ENCODE data around the gene TMEM69. TPM values are rescaled to one million over a fixed set of nuclear protein-coding genes. Genes with fewer than 3 reads are reported as not detected.
"Not testable (repeated sequence)": the region's sequence is repeated elsewhere in the genome, so short reads cannot be mapped to it uniquely, and the experiment has no call there.

TMEM69 gene
- total and polyA plus RNA-seq, 2 experiments from 2014 or later: 31.3 to 69.7 TPM

DNA sequence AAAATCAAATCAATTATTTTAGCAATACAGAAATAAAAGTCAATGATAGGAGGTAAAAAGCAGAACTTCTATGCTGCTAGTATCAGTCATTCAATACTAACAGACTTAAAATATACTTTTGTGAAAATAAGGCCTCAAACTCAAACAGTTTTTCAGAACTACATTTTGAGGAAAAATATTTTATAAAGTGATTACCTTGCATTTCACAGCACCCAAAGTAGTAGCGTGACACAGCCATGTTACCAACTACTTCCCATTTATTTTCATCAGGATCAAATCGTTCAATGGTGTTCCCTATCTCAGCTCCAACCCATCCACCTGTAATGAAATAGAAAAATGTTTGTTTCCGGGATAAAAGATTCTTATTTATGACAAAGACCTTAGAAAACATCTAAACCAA lies 28.7 kb downstream of the TMEM69 start:
- Histone ChIP-seq H3K4me3 (no peak overlapping the region), H3K4me1 (ENCODE audit: low read depth) (no peaks in the 10 kb centered on the region), H3K36me3 (peaks cover 11% of the 10 kb centered on the region), H3K27ac (no peak overlapping the region), H3K27me3 (no peaks in the 10 kb centered on the region), H3K9me3 (ENCODE audit: low read depth) (no peaks in the 10 kb centered on the region)
- DNase-seq (ENCODE audit: low read depth in 1 of 2, low spot score in 1 of 2): no peak
- TF ChIP-seq, protein P1, sequence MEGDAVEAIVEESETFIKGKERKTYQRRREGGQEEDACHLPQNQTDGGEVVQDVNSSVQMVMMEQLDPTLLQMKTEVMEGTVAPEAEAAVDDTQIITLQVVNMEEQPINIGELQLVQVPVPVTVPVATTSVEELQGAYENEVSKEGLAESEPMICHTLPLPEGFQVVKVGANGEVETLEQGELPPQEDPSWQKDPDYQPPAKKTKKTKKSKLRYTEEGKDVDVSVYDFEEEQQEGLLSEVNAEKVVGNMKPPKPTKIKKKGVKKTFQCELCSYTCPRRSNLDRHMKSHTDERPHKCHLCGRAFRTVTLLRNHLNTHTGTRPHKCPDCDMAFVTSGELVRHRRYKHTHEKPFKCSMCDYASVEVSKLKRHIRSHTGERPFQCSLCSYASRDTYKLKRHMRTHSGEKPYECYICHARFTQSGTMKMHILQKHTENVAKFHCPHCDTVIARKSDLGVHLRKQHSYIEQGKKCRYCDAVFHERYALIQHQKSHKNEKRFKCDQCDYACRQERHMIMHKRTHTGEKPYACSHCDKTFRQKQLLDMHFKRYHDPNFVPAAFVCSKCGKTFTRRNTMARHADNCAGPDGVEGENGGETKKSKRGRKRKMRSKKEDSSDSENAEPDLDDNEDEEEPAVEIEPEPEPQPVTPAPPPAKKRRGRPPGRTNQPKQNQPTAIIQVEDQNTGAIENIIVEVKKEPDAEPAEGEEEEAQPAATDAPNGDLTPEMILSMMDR (IDR thresholded peaks at IDR 0.05; ENCODE audit: low read depth, low read length): no peak

DNA sequence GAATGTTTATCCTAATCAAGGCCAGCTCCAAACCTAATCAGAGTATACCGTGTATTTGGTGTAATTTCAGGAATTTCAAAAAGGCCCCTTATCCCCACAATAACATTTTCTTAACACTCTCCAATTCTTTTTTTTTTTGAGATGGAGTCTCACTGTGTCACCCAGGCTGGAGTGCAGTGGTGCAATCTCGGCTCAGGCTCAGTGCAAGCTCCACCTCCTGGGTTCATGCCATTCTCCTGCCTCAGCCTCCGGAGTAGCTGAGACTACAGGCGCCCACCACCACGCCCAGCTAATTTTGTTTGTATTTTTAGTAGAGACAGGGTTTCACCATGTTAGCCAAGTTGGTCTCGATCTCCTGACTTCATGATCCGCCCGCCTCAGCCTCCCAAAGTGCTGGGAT lies 29.4 kb downstream of the TMEM69 start:
- not testable (repeated sequence) for H3K4me1 ChIP-seq (ENCODE audit: low read depth); H3K27me3 ChIP-seq; H3K9me3 ChIP-seq (ENCODE audit: low read depth); H3K4me3 ChIP-seq; H3K27ac ChIP-seq
- peaks cover 11% of the 10 kb centered on the region for H3K36me3 ChIP-seq
- peak in 1 of 2 donors; percentile 24 for DNase-seq (ENCODE audit: low read depth in 1 of 2, low spot score in 1 of 2)

DNA sequence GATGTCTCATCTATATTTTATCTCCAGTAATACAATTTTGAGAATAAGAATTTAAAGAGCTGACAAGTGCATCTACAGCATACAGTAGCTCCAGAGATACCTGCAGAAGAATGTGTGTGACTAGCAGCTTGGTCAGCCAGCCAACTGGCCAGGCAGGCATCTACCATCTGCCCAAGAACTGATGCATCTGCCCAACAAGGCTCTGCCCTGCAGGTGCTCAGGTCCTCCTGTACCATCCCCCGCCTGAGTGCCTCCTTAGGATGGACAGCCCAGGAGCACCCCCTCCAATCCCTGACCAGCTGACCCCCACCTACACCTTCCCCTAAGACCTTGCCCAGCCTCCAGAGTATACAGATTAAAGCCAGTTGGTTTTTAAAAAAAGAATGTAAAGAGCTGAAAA lies 30.3 kb downstream of the TMEM69 start:
- Histone ChIP-seq H3K4me3 (no peak overlapping the region), H3K4me1 (ENCODE audit: low read depth) (no peaks in the 10 kb centered on the region), H3K9me3 (ENCODE audit: low read depth) (no peaks in the 10 kb centered on the region), H3K27me3 (no peaks in the 10 kb centered on the region), H3K36me3 (peaks cover 11% of the 10 kb centered on the region), H3K27ac (no peak overlapping the region)
- no peak for DNase-seq (ENCODE audit: low read depth in 1 of 2, low spot score in 1 of 2)
- TF ChIP-seq, protein P1 (IDR thresholded peaks at IDR 0.05; ENCODE audit: low read depth, low read length): no peak

DNA sequence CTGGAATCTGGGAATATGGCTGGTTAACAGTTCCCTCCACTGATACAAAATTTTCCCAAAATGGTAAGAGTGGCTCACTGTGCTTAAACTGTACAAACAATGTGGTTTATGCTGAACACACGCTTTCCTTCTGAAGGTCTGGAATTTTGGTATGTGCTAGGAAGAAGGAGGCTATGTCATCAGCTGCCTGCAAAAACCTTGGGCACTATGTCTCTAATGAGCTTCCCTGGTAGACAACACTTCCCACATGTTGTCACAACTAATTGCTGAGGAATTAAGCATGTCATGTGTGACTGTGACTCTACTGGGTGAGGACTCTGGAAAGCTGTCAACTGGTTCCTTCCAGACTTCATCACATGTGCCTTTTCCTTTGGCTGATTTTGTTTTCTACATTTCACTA lies 33.2 kb downstream of the TMEM69 start:
- no peaks in the 10 kb centered on the region for H3K4me1 ChIP-seq (ENCODE audit: low read depth)
- TF ChIP-seq, protein P1 (IDR thresholded peaks at IDR 0.05; ENCODE audit: low read depth, low read length): no peak
- H3K27me3 ChIP-seq: no peaks in the 10 kb centered on the region
- H3K4me3 ChIP-seq: no peak overlapping the region
- H3K36me3 ChIP-seq: peaks cover 3% of the 10 kb centered on the region
- peak in 1 of 2 donors; percentile 33 for DNase-seq (ENCODE audit: low read depth in 1 of 2, low spot score in 1 of 2)
- H3K27ac ChIP-seq: no peak overlapping the region
- H3K9me3 ChIP-seq (ENCODE audit: low read depth): no peaks in the 10 kb centered on the region

DNA sequence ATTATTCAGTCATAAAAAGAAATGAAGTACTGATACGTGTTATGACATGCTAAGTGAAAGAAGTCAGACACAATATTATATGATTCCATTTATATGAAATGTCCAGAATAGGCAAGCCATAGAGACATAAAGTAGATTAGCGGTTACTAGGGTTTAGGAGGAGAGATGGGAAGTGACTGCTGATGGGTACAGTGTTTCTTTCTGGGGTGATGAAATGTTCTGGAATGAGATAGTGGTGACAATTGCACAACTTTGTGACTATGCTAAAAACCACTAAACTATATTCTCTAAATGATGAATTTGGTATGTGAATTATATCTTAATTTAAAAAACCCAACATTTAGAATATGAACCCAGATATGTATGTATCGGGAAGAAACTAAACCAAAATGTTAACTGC lies 34.8 kb downstream of the TMEM69 start:
- H3K27ac ChIP-seq: no peak overlapping the region
- peak in 1 of 2 donors; percentile 61 for DNase-seq (ENCODE audit: low read depth in 1 of 2, low spot score in 1 of 2)

DNA sequence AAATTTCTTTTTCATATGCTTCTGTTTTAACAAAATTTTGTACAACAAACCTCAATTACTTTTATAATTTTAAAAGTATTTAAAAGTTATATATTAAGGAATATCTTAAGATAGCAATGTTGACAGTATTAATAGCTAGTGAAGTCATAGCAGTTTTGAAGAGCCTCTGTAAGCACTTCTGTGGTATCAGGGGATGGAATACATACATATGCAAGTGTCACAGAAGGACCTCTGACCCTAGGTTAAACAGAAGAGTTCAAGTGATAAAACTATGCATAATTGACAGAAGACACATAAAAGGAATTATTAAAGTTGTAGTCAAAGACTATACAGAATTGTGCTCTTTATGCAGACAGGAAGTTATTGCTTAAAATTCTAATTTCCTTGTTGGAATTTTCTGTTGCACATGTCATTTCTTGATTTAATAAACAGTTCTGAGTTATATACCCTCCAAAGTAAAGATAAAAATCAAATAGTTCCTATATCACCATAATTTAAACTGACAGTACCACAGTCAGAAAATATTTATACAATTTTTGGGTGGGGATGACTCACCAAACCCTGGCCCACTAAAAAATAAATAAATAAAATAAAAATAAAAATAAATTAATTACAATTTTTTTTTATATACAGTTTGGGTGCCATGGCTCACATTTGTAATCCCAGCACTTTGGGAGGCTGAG lies 35.4 kb downstream of the TMEM69 start:
- Histone ChIP-seq H3K27ac (no peak overlapping the region), H3K4me1 (ENCODE audit: low read depth) (no peaks in the 10 kb centered on the region), H3K9me3 (ENCODE audit: low read depth) (no peaks in the 10 kb centered on the region), H3K27me3 (no peaks in the 10 kb centered on the region), H3K4me3 (no peak overlapping the region), H3K36me3 (no peaks in the 10 kb centered on the region)
- TF ChIP-seq, protein P1 (IDR thresholded peaks at IDR 0.05; ENCODE audit: low read depth, low read length): no peak
- no peak for DNase-seq (ENCODE audit: low read depth in 1 of 2, low spot score in 1 of 2)

More for the DNA sequence above, 34.8 kb downstream of the TMEM69 start:
- Histone ChIP-seq H3K27me3 (no peaks in the 10 kb centered on the region), H3K4me3 (no peak overlapping the region), H3K4me1 (ENCODE audit: low read depth) (no peaks in the 10 kb centered on the region), H3K36me3 (no peaks in the 10 kb centered on the region), H3K9me3 (ENCODE audit: low read depth) (no peaks in the 10 kb centered on the region)
- TF ChIP-seq, protein P1 (IDR thresholded peaks at IDR 0.05; ENCODE audit: low read depth, low read length): no peak

DNA sequence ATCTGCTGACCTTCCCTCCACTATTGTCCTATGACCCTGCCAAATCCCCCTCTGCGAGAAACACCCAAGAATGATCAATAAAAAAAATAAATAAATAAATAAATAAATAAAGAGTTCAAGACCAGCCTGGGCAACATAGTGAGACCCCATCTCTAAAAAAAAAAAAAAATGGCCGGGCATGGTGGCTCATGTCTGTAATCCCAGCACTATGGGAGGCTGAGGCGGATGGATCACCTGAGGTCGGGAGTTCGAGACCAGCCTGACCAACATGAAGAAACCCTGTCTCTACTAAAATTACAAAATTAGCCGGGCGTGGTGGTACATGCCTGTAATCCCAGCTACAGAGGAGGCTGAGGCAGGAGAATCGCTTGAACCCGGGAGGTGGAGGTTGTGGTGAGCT lies 38.0 kb downstream of the TMEM69 start:
- H3K27me3 ChIP-seq; H3K9me3 ChIP-seq (ENCODE audit: low read depth); H3K36me3 ChIP-seq; H3K4me1 ChIP-seq (ENCODE audit: low read depth); H3K27ac ChIP-seq; DNase-seq (ENCODE audit: low read depth in 1 of 2, low spot score in 1 of 2); H3K4me3 ChIP-seq: not testable (repeated sequence)
